ENCODE results near the gene POLG2.

Gene POLG2

GRCh38 chr17:64505340-64506200 lies 8.7 kb upstream of the POLG2 start:
- Histone ChIP-seq H3K4me1 (ENCODE audit: insufficient read depth, insufficient read length) (no peaks in the 10 kb centered on the region), H3K9ac (ENCODE audit: insufficient read length, low read depth) (peak overlapping the region; percentile 98)

GRCh38 chr17:64504769-64505339 lies 8.0 kb upstream of the POLG2 start:
- TF ChIP-seq YY1 (IDR thresholded peaks at IDR 0.05; ENCODE audit: insufficient read depth, insufficient read length), result no peak
- Histone ChIP-seq H3K27me3 (ENCODE audit: insufficient read depth, insufficient read length) (no peaks in the 10 kb centered on the region), H3K4me1 (ENCODE audit: insufficient read depth, insufficient read length) (no peaks in the 10 kb centered on the region), H3K4me3 (ENCODE audit: insufficient read length, low read depth) (peak overlapping the region; percentile 94), H3K9ac (ENCODE audit: insufficient read length, low read depth) (peak overlapping the region; percentile 98), H3K9me3 (ENCODE audit: insufficient read depth, low read length) (no peaks in the 10 kb centered on the region), H3K36me3 (ENCODE audit: insufficient read depth, insufficient read length, low read length) (peaks cover 79% of the 10 kb centered on the region)
- DNase-seq (ENCODE audit: low read depth, low spot score), result no peak

More at GRCh38 chr17:64505340-64506200, 8.7 kb upstream of the POLG2 start:
- Histone ChIP-seq H3K36me3 (ENCODE audit: insufficient read depth, insufficient read length, low read length) (peaks cover 79% of the 10 kb centered on the region), H3K4me3 (ENCODE audit: insufficient read length, low read depth) (peak overlapping the region; percentile 94), H3K9me3 (ENCODE audit: insufficient read depth, low read length) (no peaks in the 10 kb centered on the region), H3K27me3 (ENCODE audit: insufficient read depth, insufficient read length) (no peaks in the 10 kb centered on the region)
- DNase-seq (ENCODE audit: low read depth, low spot score), result no peak
- TF ChIP-seq SUZ12 (IDR thresholded peaks at IDR 0.05; ENCODE audit: extremely low read depth, insufficient read depth, insufficient read length), result no peak
- TF ChIP-seq YY1 (IDR thresholded peaks at IDR 0.05; ENCODE audit: insufficient read depth, insufficient read length), result peak; percentile 72

GRCh38 chr17:64503821-64504768 lies 7.2 kb upstream of the POLG2 start:
- Histone ChIP-seq H3K9me3 (ENCODE audit: insufficient read depth, low read length) (no peaks in the 10 kb centered on the region), H3K36me3 (ENCODE audit: insufficient read depth, insufficient read length, low read length) (peaks cover 78% of the 10 kb centered on the region), H3K4me1 (ENCODE audit: insufficient read depth, insufficient read length) (no peaks in the 10 kb centered on the region), H3K4me3 (ENCODE audit: insufficient read length, low read depth) (peak overlapping the region; percentile 94), H3K9ac (ENCODE audit: insufficient read length, low read depth) (peak overlapping the region; percentile 98), H3K27me3 (ENCODE audit: insufficient read depth, insufficient read length) (no peaks in the 10 kb centered on the region)
- no peak for TF ChIP-seq SUZ12 (IDR thresholded peaks at IDR 0.05; ENCODE audit: extremely low read depth, insufficient read depth, insufficient read length)
- no peak for TF ChIP-seq YY1 (IDR thresholded peaks at IDR 0.05; ENCODE audit: insufficient read depth, insufficient read length)
- TF ChIP-seq ZNF274 (IDR thresholded peaks at IDR 0.05; ENCODE audit: low read depth, low read length), result no peak
- DNase-seq (ENCODE audit: low read depth, low spot score), result no peak

GRCh38 chr17:64503341-64503740 lies 6.5 kb upstream of the POLG2 start:
- no peak for DNase-seq (ENCODE audit: low read depth, low spot score)
- H3K36me3 ChIP-seq (ENCODE audit: insufficient read depth, insufficient read length, low read length), result peaks cover 79% of the 10 kb centered on the region
- no peaks in the 10 kb centered on the region for H3K4me1 ChIP-seq (ENCODE audit: insufficient read depth, insufficient read length)
- H3K27me3 ChIP-seq (ENCODE audit: insufficient read depth, insufficient read length), result no peaks in the 10 kb centered on the region
- H3K4me3 ChIP-seq (ENCODE audit: insufficient read length, low read depth), result no peak overlapping the region
- no peaks in the 10 kb centered on the region for H3K9me3 ChIP-seq (ENCODE audit: insufficient read depth, low read length)
- no peak for TF ChIP-seq ZNF274 (IDR thresholded peaks at IDR 0.05; ENCODE audit: low read depth, low read length)
- no peak for TF ChIP-seq SUZ12 (IDR thresholded peaks at IDR 0.05; ENCODE audit: extremely low read depth, insufficient read depth, insufficient read length)
- TF ChIP-seq YY1 (IDR thresholded peaks at IDR 0.05; ENCODE audit: insufficient read depth, insufficient read length), result no peak
- no peak overlapping the region for H3K9ac ChIP-seq (ENCODE audit: insufficient read length, low read depth)

GRCh38 chr17:64502809-64503208 lies 6.0 kb upstream of the POLG2 start:
- Histone ChIP-seq H3K4me3 (ENCODE audit: insufficient read length, low read depth) (no peak overlapping the region), H3K4me1 (ENCODE audit: insufficient read depth, insufficient read length) (no peaks in the 10 kb centered on the region), H3K9ac (ENCODE audit: insufficient read length, low read depth) (no peak overlapping the region), H3K36me3 (ENCODE audit: insufficient read depth, insufficient read length, low read length) (peaks cover 79% of the 10 kb centered on the region), H3K9me3 (ENCODE audit: insufficient read depth, low read length) (no peaks in the 10 kb centered on the region), H3K27me3 (ENCODE audit: insufficient read depth, insufficient read length) (no peaks in the 10 kb centered on the region)
- TF ChIP-seq ZNF274 (IDR thresholded peaks at IDR 0.05; ENCODE audit: low read depth, low read length) (no peak), SUZ12 (IDR thresholded peaks at IDR 0.05; ENCODE audit: extremely low read depth, insufficient read depth, insufficient read length) (no peak), YY1 (IDR thresholded peaks at IDR 0.05; ENCODE audit: insufficient read depth, insufficient read length) (no peak)
- DNase-seq (ENCODE audit: low read depth, low spot score), result no peak

- Histone ChIP-seq H3K4me1 (ENCODE audit: insufficient read depth, insufficient read length) (no peaks in the 10 kb centered on the region), H3K27me3 (ENCODE audit: insufficient read depth, insufficient read length) (no peaks in the 10 kb centered on the region), H3K9ac (ENCODE audit: insufficient read length, low read depth) (no peak overlapping the region), H3K4me3 (ENCODE audit: insufficient read length, low read depth) (no peak overlapping the region), H3K9me3 (ENCODE audit: insufficient read depth, low read length) (no peaks in the 10 kb centered on the region), H3K36me3 (ENCODE audit: insufficient read depth, insufficient read length, low read length) (peaks cover 79% of the 10 kb centered on the region)
- TF ChIP-seq YY1 (IDR thresholded peaks at IDR 0.05; ENCODE audit: insufficient read depth, insufficient read length), result no peak
- no peak for TF ChIP-seq ZNF274 (IDR thresholded peaks at IDR 0.05; ENCODE audit: low read depth, low read length)
- TF ChIP-seq SUZ12 (IDR thresholded peaks at IDR 0.05; ENCODE audit: extremely low read depth, insufficient read depth, insufficient read length), result no peak
- DNase-seq (ENCODE audit: low read depth, low spot score), result no peak
Observed at GRCh38 chr17:64502021-64502420, 5.2 kb upstream of the POLG2 start.

Measured in NT2/D1 (cell line).